Sigmoid colon (tissue), 7 donors: ENCODE measurements around the gene ZNF574. TPM values are rescaled to one million over a fixed set of nuclear protein-coding genes. Genes with fewer than 3 reads are reported as not detected.

ENCODE experiments used
- DNase-seq: peaks from one replicate; pipeline ENCODE4 v3.0.0-alpha.2; 2019
- H3K27ac ChIP-seq, 4 donors: fragments of 200-600 bp; sonication (generic); one replicate each; pipeline ENCODE4 v1.5.1; 2016 to 2019; ENCODE audit warnings: mild to moderate bottlenecking in 1 of 4
- H3K27me3 ChIP-seq, 3 donors: fragments of 200-600 bp; sonication (generic); one replicate each; pipeline ENCODE4 v1.5.1; 2019; ENCODE audit warnings: mild to moderate bottlenecking in 1 of 3
- H3K36me3 ChIP-seq, 4 donors: fragments of 200-600 bp; sonication (generic); one replicate each; pipeline ENCODE4 v1.5.1; 2016 to 2019
- H3K4me1 ChIP-seq, 4 donors: fragments of 200-600 bp; sonication (generic); one replicate each; pipeline ENCODE4 v1.5.1; 2017 to 2019
- H3K4me3 ChIP-seq, 4 donors: fragments of 200-600 bp; sonication (generic); one replicate each; pipeline ENCODE4 v1.5.1; 2017 to 2019; ENCODE audit warnings: mild to moderate bottlenecking in 2 of 4, moderate library complexity in 1 of 4
- H3K9me3 ChIP-seq, 4 donors: fragments of 200-600 bp in 3 of 4; sonication (generic) in 3 of 4; one replicate each; pipeline versions ENCODE4 v1.5.1 to v1.6.1; 2013 to 2019
- EP300 ChIP-seq, 4 donors: sonication (generic); formaldehyde crosslinking; IDR thresholded peaks; one replicate each; pipeline ENCODE4 v1.6.1; 2017; ENCODE audit warnings: antibody characterized with exemption in 4 of 4
- POLR2A ChIP-seq, 2 donors: fragments of 450-650 bp; IDR thresholded peaks; one replicate each; pipeline ENCODE4 v1.6.1; 2016; ENCODE audit warnings: antibody characterized with exemption in 2 of 2, mild to moderate bottlenecking in 2 of 2, moderate library complexity in 2 of 2
- POLR2AphosphoS5 ChIP-seq, 4 donors: sonication (generic); formaldehyde crosslinking; IDR thresholded peaks; one replicate each; pipeline ENCODE4 v1.6.1; 2017; ENCODE audit warnings: antibody characterized with exemption in 4 of 4
- WGBS, 2 donors: extraction: QIAGEN DNeasy Blood & Tissue Kit; methylation state at CpG; one replicate each; pipeline ENCODE4 v1.1.7; 2013; 5-methylcytosine and 5-hydroxymethylcytosine counted together
- intact Hi-C: fragments of 100-400 bp; cut with DNase I; formaldehyde crosslinking; loops from one replicate; pipeline ENCODE4 v1.15.1; 2023
- polyA plus RNA-seq, 3 donors: library from polyadenylated mRNA; stranded (reverse); fragments of 200-250 nt; gene quantifications; one replicate each; pipeline ENCODE4 v1.2.3, GENCODE V29; 2013
- total RNA-seq, 4 donors: library from RNA; depleted of rRNA; stranded (reverse); fragments of >200 nt; gene quantifications; one replicate each; pipeline ENCODE4 v1.1.0, GENCODE V29; 2016
- TF ChIP-seq, protein P1 (sequence below), 4 experiments: fragments of 450-650 bp in 3 of 4; fragments of 200-600 bp in 1 of 4; IDR thresholded peaks; one replicate each; pipeline ENCODE4 v1.5.1; 2016 to 2019; ENCODE audit warnings: antibody characterized with exemption in 4 of 4, mild to moderate bottlenecking in 3 of 4, moderate library complexity in 2 of 4
- donor health status: healthy with polysubstance abuse.
- donor health status: Bipolar disorder and iron deficiency.
- donor health status: healthy.

ZNF574 gene
- total and polyA plus RNA-seq, 7 donors, result 3.0 to 14.6 (median 12.5) TPM

- intact Hi-C loops, result no loop called here
- no peak for DNase-seq
- H3K4me1 ChIP-seq, result peaks cover 0 to 5% (median 0%) of the 10 kb centered on the region in 4 donors
- H3K27ac ChIP-seq, result no peak overlapping the region
- 91 to 93% methylated on average over 14 of the region's 14 CpGs for WGBS, 2 donors
- H3K27me3 ChIP-seq, result no peaks in the 10 kb centered on the region
- H3K9me3 ChIP-seq, result no peaks in the 10 kb centered on the region
- peaks cover 6 to 64% (median 15%) of the 10 kb centered on the region in 4 donors for H3K36me3 ChIP-seq
- TF ChIP-seq EP300 (IDR thresholded peaks at IDR 0.05) (no peak), POLR2A (IDR thresholded peaks at IDR 0.05) (no peak), POLR2AphosphoS5 (IDR thresholded peaks at IDR 0.05) (no peak)
- TF ChIP-seq, protein P1, sequence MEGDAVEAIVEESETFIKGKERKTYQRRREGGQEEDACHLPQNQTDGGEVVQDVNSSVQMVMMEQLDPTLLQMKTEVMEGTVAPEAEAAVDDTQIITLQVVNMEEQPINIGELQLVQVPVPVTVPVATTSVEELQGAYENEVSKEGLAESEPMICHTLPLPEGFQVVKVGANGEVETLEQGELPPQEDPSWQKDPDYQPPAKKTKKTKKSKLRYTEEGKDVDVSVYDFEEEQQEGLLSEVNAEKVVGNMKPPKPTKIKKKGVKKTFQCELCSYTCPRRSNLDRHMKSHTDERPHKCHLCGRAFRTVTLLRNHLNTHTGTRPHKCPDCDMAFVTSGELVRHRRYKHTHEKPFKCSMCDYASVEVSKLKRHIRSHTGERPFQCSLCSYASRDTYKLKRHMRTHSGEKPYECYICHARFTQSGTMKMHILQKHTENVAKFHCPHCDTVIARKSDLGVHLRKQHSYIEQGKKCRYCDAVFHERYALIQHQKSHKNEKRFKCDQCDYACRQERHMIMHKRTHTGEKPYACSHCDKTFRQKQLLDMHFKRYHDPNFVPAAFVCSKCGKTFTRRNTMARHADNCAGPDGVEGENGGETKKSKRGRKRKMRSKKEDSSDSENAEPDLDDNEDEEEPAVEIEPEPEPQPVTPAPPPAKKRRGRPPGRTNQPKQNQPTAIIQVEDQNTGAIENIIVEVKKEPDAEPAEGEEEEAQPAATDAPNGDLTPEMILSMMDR (IDR thresholded peaks at IDR 0.05), result no peak
- no peak overlapping the region for H3K4me3 ChIP-seq
Measured at GRCh38 chr19:42051166-42052115, 24.5 kb upstream of the ZNF574 start.

DNA sequence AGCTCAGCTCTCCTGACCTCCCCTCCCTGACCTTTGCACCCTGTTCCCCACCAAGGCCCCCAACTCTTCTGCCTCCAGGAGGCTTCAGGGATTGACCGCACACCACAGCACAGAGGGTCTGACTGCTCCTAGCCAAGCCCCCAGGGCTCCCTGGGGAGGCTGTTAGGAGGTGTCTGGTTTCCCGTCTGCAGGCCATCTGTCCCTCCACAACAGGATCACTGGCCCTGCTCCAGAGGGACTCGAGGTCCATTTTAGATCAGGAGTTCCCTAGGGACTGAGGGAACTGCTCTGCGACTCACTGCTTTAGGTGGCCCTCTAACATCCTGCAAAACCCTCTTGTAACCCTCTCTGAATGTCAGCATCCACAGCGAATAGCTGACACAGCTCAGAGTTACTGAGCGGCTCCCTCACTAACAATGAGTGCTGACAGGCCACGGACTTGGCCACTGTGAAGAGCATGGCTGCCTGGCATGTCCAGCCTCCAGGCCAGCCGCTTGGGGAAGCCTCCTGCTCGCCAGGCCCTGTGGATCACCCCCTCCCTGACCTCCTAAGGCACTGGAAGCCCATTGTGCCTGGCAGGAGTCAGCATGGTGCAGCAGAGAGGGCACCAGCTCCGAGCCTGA lies 23.6 kb upstream of the ZNF574 start:
- Histone ChIP-seq H3K4me3 (no peak overlapping the region), H3K27me3 (no peaks in the 10 kb centered on the region), H3K27ac (no peak overlapping the region), H3K36me3 (peaks cover 6 to 62% (median 19%) of the 10 kb centered on the region in 4 donors), H3K4me1 (peaks cover 0 to 5% (median 0%) of the 10 kb centered on the region in 4 donors), H3K9me3 (no peaks in the 10 kb centered on the region)
- TF ChIP-seq POLR2A (IDR thresholded peaks at IDR 0.05) (no peak), EP300 (IDR thresholded peaks at IDR 0.05) (no peak)
- WGBS, 2 donors, result 80% methylated on average over 10 of the region's 10 CpGs
- DNase-seq, result no peak
- intact Hi-C loops, result no loop called here

- Histone ChIP-seq H3K36me3 (peaks cover 6 to 66% (median 19%) of the 10 kb centered on the region in 4 donors), H3K4me1 (peaks cover 0 to 5% (median 0%) of the 10 kb centered on the region in 4 donors), H3K4me3 (no peak overlapping the region), H3K9me3 (no peaks in the 10 kb centered on the region), H3K27ac (no peak overlapping the region), H3K27me3 (no peaks in the 10 kb centered on the region)
- TF ChIP-seq POLR2A (IDR thresholded peaks at IDR 0.05) (no peak), EP300 (IDR thresholded peaks at IDR 0.05) (no peak), POLR2AphosphoS5 (IDR thresholded peaks at IDR 0.05) (no peak)
- TF ChIP-seq, protein P1 (IDR thresholded peaks at IDR 0.05), result no peak
- intact Hi-C loops, result no loop called here
- DNase-seq, result no peak
- 83 to 91% methylated on average over 17 of the region's 17 CpGs for WGBS, 2 donors
Measured at GRCh38 chr19:42053037-42053935, 22.7 kb upstream of the ZNF574 start.

GRCh38 chr19:42054205-42054604 lies 21.8 kb upstream of the ZNF574 start:
- H3K9me3 ChIP-seq, result no peaks in the 10 kb centered on the region
- TF ChIP-seq POLR2AphosphoS5 (IDR thresholded peaks at IDR 0.05) (no peak), EP300 (IDR thresholded peaks at IDR 0.05) (no peak), POLR2A (IDR thresholded peaks at IDR 0.05) (no peak)
- TF ChIP-seq, protein P1 (IDR thresholded peaks at IDR 0.05), result no peak
- H3K4me3 ChIP-seq, result no peak overlapping the region
- H3K4me1 ChIP-seq, result peaks cover 0 to 5% (median 0%) of the 10 kb centered on the region in 4 donors
- no peaks in the 10 kb centered on the region for H3K27me3 ChIP-seq
- no peak for DNase-seq
- H3K27ac ChIP-seq, result no peak overlapping the region
- 90 to 91% methylated on average over 18 of the region's 18 CpGs for WGBS, 2 donors
- H3K36me3 ChIP-seq, result peaks cover 6 to 69% (median 19%) of the 10 kb centered on the region in 4 donors
- intact Hi-C loops, result no loop called here
